Measurements from ENCODE around the gene RASAL3.

The RASAL3 gene

DNA sequence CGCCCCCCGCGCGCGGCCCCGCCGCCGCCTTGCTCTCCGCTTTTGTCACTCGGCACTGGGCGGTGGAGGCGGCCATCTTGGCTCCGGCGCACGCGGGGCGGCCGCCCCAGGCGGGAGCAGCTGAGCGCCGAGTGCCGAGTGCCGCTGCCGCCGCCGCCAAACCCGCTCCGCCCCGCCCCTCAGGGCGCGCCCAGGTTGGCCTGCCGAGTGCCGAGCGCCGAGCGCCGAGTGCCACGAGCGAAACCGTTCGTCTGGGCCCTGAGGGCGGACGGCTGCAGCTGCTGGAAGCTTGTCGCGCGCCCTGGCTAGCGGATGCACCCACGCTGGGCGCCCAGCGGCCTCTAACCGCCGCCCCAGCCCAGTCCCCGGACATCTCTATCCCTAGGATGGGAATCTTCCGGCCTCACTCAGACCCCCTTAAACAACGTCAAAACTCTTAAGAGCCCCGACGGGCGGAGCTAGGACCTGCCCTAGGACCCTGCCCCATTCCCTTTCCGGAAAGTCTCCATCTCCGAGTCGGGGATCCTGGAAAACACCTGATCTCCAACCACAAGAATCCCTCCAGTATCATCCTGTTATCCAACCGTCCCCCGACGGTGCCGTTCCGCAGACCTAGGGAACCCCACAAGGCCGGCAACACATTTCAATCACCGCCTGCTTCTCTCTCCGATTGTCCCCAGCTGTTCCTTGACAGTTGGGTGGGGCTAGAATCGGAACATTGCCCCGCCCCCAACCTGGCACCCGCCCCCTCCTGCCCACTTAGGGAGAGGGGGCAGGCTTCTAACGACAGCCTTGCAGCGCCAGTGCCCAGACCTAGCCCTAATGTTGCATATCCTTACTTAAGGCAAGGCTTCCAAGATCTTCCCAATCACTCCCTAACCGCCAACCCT lies 31.5 kb downstream of the RASAL3 start:
- DNase-seq = peak; percentile 86

DNA sequence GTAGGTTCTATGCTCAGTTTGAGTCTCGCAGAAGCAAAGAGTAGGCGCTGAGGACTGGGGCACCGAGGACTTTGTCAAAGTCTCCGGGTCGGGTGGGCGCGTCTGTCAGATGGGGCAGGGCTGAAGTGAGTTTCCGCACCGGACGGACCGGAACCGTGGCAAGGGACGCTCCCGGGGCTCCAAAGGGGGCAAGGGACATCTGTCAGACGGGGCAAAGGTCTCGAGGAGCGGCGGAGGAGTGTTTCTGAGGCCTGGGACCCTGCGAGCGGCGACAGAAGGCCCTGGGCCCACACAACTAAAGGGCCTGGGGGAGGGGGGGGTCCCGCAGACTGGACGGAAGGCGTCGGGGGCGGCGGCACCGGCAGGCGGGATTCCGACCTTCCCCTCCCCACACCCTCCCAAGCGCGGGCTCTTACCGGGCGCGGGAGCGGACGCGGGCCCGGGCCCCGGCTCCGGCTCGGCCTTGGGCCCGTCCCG lies 32.3 kb downstream of the RASAL3 start:
- DNase-seq = no peak

DNA sequence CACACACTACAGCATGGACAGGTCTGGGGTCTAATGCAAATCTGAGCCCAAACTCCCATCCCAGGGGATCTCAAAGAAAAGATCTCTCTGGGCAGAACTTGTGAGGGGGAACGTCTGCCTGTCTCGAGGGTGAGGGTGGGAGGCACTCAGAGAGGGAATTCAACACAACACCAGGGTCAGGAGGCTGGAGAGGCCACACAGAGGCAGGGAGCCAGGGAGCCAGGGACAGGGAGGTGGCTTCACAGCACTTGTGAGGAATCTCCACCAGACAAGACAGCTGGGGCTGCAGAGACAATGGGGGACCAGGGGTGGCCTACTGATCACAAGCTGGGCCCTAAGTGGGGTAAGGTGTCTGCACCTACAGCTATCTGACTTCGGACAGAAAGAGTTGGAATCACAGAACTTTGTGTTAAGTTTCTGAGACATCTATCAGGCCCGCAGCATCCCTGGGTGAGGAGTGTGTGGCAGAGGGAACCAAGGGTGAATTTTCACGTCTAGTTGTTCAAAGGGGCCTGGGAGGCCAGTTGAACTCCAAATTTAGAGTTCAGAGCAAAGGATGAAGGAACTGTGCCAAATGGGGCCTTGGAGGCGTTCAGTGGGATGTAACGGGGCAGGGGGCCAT lies 32.8 kb downstream of the RASAL3 start:
- no peak for DNase-seq

DNA sequence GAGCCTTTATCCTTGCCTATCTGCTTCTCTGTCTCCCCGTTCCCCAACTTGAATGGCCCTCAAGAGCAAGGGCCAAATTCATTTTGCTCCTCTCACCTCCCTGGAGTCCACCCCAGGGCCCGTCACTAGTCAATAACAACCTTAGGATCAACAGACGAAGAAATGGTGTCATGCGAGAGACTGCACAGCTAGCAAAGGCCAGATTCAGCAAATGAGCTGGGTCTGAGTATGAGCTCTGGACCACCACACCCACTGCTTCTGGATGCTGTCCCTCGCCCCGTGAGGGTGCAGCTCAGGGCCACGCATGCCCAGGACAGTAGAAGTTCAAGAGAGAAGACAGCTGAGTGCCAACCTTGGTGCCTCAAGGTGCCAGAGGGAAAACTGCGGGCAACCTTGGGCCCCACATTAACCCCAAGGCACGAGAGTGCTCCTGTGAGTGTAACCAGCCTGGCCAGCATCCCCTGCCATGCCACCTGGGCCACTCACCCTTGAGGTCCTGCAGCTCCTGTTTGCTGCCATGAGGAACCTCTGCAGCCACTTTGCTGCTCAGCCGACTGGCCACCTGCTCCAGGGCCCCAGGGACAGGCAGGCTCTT lies 33.7 kb downstream of the RASAL3 start:
- DNase-seq = no peak

DNA sequence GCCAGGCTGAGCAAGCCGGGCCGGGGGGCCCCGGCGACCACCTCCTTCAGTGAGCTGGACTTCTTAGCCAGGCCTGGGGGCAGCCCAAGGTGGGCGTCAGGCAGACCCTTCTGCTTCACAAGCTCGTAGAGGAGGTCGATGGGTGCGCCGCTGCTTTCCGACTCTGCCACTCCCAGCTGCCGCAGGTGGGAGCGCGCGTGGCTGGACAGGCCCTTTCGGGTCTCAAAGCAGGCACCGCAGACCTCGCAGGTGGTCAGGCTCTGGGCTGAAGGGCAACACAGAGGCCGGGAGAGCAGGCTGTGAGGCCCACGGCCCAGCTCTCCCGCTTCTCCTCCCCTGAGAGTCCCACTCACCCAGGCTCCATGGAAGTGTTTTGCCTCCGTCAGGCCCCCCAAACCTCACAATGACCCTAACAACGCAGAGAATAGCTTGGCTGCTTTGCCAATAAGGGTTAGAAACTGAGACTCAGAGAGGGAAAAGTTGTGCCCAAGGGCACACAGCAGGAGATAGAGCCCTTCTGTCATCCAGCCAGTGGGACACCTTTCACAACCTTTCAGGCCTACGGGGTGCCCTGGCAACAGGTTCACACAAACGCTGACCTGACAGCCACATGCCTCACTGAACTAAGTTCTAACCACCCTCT lies 34.4 kb downstream of the RASAL3 start:
- DNase-seq = no peak

DNA sequence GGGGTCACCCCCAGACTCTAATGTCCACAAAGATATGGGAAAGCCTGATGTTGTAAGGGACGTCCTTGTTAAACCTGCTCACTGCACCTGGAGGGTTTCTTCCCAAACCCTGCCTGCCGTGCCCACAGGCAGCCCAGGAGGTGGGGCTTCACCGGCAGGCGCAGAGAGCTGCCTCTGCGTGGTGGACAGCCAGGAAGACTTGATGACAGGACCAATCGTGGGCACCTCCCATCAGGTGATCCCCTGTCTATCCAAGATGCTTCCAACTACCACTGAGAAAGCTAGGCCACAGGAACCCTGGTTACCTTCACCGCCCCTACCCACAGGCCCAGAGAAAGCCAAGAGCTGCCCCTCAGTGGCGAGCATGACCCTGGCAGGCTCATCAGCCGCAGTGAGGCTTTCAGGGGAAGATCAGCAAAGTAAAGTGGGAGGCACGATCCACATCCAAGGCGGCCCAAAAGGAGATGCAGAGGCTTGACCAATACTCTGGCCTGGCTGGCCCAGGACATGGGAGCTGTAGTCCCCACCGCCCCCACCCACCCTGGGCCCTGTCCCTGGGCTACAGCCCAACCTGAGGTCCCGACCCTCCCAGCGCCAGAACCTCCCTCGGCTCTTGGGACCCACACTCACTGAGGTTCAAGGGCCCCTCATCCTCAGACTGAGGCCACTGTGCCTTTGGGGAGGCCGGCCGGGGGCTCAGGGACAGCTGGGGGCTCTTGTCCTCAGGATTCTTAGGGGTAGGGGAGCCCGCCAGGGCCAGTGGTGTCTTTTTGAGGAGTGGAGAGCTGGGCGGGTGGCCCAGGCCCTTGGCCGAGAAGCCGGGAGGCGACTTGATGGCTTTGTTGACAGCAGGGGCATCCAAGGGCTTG lies 35.2 kb downstream of the RASAL3 start:
- DNase-seq = no peak

DNA sequence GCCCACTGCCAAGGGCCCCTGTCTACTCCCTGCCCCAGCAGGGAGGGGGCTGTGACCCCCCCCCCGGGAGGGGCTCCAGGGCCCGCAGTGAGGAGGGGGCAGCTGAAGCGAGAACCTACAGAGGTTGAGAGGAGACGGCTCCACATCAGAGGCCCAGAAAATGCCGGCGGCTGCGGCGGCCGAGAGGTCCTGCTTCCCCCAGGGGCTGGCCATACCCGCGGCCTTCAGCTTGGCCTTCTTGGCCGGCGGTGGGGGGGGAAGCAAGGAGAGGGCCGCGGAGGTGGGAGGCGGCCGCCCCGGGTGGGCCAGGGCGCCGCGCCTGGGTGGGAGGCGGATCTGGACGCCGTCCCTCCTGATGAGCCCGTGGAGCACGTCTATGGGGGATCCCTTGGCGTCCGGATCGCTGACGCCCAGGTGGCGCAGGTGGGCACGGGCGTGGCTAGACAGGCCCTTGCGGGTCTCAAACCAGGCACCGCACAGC lies 36.3 kb downstream of the RASAL3 start:
- DNase-seq = no peak

DNA sequence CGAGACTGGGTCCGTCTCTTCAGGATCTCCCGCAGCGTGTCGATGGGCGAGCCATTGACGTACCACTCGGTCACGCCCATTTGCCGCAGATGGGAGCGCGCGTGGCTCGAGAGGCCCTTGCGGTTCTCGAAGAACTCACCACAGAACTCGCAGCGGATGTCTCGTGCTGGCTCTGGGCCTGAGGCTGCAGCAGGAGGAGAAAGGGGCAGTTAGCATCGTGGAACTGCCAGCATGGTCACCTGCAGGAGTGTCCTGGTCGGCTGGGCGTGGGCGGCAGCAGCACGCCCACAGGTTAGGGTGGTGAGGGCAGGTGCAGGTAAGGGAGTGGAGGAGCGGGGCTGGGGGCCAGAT lies 37.0 kb downstream of the RASAL3 start:
- no peak for DNase-seq

DNA sequence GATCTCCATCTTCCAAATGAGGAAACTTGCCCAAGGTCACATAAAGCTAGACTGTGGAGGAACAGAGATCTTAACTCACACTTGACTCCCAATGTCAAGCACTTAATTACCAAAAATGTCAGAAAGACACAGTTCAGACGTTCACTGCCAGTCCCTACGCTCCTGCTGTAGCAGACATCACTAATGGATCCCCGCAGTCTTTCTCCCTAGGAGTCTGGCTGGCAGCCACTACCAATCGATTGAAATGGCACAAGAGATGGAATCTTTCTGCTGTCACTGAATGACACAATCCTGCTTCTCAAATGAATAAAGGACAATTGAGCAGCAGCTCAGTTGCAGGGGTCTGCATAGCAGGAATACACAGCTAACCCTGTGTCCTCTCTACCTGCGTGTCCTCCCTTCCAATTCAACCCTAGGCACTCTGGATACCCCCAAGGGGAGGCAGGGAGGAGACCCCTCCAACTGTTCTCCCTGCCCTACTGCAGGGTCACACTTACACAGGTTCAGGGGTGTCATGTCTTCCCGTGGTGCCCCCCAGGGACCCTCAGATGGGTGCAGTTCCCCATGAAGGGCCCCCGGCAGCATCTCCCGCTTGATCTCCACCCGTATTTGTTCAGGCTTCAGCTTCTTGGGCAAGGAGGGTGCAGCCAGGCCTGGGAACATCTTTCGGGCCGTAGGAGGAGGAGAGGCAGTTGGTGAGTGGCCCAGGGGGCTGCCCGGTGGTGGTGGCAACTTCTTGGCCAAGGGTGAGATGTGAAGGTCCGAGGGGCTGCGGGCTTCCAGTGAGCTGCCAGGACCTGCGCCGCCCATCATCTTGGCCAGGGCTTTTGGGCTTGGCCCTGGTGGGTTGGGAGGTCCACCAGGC lies 37.6 kb downstream of the RASAL3 start:
- no peak for DNase-seq

DNA sequence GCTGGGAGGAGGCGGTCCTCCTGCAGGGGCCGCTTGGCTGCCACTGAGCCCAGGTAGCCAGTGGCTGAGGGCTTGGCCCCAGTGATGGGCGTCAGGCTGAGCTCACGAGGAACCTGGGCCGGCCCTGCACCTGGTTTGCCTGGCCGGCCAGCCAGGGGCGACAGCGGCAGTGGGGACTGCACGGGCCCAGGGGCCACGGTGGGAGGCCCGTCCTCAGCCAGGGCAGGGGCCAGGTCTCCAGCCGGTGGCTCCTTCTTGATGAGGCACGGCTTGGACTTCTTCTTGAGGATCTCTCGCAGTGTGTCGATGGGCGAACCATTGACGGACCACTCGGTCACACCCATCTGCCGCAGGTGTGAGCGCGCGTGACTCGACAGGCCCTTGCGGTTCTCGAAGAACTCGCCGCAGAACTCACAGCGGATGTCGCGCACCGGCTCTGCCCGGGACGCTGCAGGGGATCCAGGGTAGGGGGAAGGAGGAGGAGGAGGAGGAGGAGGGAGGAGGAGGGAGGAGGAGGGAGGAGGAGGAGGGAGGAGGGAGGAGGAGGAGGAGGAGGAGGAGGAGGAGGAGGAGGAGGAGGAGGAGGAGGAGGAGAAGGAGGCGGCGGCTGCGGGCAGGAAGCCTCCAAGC lies 38.9 kb downstream of the RASAL3 start:
- no peak for DNase-seq

DNA sequence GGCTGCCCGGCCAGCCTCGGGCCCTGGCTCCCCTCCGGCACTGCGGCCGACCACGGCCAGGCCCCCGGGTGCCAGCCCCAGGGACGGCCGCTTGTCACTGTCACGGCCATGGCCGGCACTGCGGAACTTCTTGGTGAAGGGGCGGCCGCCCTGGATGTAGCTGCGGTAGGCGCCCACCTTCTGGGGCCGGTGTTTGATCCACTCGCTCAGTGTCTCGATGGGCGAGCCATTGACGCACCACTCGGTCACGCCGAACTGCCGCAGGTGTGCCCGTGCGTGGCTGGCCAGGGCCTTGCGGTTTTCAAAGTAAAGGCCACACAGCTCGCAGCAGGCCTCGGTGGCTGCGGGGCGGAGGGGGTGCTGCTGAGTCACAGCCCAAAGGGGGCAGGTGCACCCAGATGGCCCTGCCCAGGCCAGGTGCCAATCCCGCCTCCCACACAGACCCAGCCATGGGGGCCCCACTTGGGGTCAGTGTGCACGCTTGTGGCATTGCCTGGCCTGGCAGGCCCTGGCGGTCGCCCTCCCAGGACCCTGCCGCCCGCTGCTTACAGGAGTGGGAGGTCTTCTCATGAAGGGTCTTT lies 39.6 kb downstream of the RASAL3 start:
- DNase-seq = no peak

DNA sequence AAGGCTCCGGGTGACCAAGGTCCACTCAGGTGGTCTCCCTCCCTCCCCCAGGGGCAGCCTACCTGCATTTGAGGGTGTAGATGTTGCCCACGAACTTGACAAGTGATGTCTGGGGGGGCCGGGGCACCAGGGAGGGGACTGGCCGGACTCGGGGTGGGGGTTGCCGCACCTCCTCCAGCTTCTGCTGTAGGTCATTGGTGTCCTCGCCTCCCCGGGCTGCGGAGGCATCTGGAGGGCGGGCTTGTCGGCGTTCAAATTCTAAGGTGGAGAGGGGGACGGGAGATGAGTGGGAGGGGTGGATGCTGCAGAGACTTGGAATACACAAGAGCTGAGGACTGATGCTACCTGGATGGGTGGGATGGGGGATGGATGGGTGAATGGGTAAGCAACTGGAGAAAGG lies 40.2 kb downstream of the RASAL3 start:
- no peak for DNase-seq

DNA sequence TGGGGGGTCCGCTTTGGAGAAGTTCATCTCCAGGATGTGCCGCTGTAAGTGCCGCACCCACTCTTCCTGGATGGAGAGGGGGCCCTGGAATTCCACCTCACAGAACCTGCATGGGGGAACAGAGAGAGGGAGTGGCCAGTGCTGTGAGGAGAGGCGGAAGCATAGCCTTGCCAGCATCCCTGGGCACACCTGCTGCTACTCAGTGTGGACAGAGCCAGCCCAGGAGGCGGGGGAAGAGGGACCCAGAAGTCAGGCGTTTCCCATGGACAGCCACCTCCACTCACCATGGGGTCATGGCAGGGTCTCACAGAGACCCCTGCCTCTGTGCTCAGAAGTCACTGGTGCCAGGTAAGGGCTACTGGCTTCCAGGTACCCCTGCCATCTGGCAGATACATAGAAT lies 41.2 kb downstream of the RASAL3 start:
- DNase-seq = no peak

DNA sequence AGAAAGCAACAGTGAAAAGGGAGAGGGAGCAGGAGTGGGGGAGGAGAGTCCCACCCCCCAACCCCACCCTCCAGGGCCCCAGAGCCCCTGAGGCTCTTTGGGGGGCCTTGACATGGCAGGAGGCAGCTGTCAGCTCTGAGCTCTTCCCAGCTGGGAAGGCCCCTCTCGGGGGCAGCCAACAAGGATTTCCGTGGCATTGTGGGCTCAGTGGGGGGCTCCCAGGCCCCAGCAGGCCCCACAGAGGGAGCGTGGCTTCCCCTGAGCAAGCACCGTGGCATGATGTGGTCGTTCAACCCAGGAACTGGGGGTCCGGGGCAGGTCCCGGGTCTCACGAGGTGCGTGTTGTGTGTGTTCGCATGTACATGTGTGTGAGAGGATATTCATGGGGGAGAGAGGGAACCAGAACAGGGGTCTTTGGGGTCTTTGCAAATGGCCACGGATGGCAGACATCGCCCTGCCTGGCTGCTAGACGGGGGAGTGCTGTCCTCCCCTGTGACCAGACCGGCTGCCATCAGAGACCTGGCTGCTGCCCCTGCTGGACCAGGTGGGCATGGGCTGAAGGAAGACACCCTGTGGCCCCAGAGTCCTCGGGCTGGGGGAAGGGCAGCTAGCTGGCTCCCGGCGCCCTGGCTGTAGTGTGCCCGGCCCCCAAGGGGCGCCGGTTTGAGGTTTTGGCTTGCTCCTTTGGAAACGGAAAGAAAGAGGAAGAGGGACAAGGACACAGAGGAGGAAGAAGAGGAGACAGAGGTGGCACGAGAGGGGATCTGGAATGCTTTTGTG lies 41.9 kb downstream of the RASAL3 start:
- DNase-seq = no peak

DNA sequence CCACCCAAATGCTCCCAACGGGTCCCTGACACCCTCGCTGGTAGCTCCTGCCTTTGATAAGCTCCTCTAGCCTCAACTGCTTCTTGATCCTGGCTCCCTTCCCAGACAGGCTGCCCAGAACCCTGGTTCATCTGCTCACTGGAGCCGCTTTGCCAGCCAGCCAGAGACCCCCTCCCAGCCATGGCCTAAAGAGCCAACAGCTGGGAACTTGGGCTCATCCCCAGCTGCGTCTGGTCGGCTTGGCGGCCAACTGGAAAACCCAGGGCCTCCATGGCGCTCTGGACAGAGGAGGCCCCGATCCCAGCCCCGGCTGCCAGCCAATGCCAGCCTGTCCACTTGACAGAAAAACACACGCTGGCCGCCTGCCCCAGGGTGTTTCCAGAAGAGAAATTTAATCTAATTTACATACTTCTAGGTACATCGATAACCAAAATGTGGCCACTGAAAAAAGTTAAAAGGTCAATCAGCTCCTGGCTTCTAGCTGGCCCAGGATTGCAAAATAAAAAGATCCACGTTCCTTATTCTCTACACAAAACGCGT lies 42.6 kb downstream of the RASAL3 start:
- no peak for DNase-seq

DNA sequence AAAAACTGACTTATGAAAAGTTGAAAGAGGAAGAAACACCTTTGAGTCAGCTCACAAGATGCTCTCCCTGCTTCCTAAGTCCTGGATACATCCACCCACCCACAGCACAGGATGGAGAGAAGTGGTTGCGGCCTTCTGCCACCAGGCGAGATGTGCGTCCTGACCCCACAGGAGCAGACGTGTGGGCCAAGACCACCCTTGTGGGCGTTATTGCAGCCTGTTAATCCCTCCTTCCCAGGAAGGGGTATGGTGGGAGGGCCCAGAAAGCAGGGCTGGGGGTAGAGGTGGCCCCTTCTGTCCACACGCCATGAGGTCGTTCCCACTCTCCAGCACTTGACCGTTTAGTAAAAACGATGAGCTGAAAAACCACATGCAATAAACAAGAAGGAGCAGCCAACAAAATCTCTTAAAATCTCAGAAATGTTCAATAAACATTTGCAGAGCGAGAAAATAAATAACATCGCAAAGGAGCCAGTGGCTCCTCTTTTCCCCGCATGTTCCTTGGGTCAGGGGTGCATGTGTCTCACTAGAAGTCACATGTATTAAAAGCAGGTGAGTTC lies 43.1 kb downstream of the RASAL3 start:
- no peak for DNase-seq

DNA sequence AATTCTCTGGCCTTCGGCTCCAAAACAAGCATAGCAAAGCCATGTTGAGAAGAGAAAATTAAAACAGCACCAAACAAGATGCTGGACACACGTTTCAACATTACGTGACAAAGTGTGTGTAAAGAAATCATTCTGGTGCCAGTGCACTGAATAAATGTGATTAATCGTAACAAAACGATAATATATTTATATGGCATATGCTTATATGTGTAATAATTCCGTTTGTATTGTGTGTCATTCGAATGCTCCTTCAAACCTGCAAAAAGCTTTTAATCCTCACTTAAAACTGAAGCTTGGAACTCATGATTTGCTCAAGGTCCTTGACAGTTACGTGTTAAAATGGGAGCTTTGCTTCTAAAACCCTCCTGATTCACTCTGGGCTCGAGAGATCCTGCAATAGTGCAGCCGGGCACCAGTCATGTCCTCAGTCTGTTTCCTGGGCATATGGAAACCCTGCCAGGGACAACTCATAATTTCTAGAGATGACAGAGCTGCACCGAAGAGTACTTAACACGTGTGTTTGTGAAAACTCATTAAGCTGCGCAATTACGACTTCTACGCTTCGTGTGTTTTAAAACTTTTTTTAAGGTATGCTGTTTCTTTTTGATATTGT lies 44.8 kb downstream of the RASAL3 start:
- no peak for DNase-seq

DNA sequence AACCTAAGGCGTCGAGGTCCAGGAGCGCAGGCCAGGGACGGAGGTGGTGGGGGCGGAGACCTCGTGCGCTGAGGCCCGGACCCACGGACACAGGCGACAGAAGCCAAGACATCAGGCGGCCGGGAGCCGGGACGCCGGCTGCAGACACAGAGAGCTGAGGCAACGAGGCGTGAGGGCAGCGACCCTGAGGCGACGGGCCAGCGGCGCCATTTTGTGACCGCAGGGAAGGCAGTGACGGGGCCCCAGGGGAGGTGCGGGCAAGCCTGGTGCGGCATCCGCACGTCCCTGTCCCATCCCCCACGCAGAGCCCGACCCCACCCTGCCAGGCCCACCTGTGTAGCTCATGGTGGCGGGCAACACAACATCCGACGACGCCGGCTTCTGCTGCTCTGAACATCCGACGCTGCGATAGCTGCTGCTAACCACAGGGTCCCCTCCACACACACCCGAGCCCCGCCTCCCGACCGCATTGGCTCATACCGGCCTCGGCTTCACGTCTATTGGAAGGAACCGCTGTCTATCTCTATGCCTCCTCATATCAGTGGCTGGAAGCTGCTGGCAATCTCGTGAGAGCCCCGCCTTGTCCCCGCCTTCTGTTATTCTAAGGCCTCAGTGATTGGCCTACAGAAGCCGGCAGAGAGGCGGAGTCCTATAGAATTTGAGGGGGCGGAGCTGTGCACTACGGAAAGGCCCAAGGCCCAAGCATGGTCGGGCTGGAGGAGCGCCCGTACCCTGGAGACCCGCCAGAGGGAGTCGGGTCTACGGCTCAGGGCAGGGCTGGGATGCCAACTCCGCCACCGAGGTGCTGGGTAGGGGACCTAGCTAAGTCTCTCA lies 45.5 kb downstream of the RASAL3 start, which contains the start of gene AKAP8L:
Gene AKAP8L (minus strand): TSS at position 410 of the 834 bp plus-strand sequence. CDS start 65 bp downstream, at position 345.
- peak; percentile 99 for DNase-seq
